Liver (tissue), 3 donors: ENCODE results near the gene IKBIP.

Experiments used
- CTCF ChIP-seq: fragments of 150-350 bp; IDR thresholded peaks from 2 replicates; pipeline ENCODE4 v1.5.1; 2017; ENCODE audit warnings: improper control_type of control experiment, low read depth, low read length; ENCODE audit not compliant: missing input control
- JUND ChIP-seq, 2 donors: IDR thresholded peaks; 2 replicates each; pipeline ENCODE4 v1.6.1; 2016; ENCODE audit warnings: antibody characterized with exemption in 2 of 2
- RAD21 ChIP-seq, 2 donors: IDR thresholded peaks; 2 replicates each; pipeline ENCODE4 v1.6.1; 2016; ENCODE audit warnings: antibody characterized with exemption in 2 of 2, mild to moderate bottlenecking in 2 of 2
- REST ChIP-seq: IDR thresholded peaks from 2 replicates; pipeline ENCODE4 v1.6.1; 2016; ENCODE audit warnings: antibody characterized with exemption, mild to moderate bottlenecking
- TAF1 ChIP-seq: conservative IDR thresholded peaks from 2 replicates; pipeline ENCODE4 v1.6.1; 2016; ENCODE audit warnings: antibody characterized with exemption, mild to moderate bottlenecking
- ZBTB33 ChIP-seq: IDR thresholded peaks from 2 replicates; pipeline ENCODE4 v1.6.1; 2016; ENCODE audit warnings: antibody characterized with exemption
- donor health status: healthy.
- donor health status: healthy.

- TF ChIP-seq CTCF = no peak
- TF ChIP-seq JUND (IDR thresholded peaks at IDR 0.05) = no peak
- no peak for TF ChIP-seq REST
- TF ChIP-seq TAF1 = no peak
- no peak for TF ChIP-seq ZBTB33
- no peak for TF ChIP-seq RAD21 (IDR thresholded peaks at IDR 0.05)
These were observed 30.3 kb upstream of the IKBIP start for GRCh38 chr12:98674841-98675240.
